ENCODE data around the gene JAG1.

JAG1 gene

DNA sequence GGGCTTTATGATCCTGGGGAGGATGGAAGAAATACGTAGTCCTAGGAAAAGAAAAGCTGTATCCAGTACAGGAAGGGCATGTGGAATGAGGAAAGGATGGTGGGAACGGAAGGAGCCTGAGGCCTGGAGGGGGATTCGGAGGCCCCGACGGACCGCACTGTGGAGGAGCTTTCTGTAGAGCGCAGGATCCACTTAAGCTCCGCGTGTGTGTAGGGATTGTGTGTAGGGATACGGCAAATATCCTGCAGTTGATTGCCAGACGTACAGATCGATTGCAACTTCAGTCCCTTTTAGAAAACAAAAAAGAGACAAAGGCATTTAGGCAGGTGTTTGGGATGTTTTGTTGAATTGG, 32.6 kb upstream of the JAG1 start:
- H3K9ac ChIP-seq (ENCODE audit: low read depth, low read length): no peak overlapping the region
- H3K36me3 ChIP-seq (ENCODE audit: insufficient read depth, low read length): no peaks in the 10 kb centered on the region
- H4K20me1 ChIP-seq (ENCODE audit: insufficient read depth, low read length): no peaks in the 10 kb centered on the region
- H3K27me3 ChIP-seq (ENCODE audit: insufficient read depth, low read length, poor library complexity): no peaks in the 10 kb centered on the region
- no peaks in the 10 kb centered on the region for H3K4me1 ChIP-seq (ENCODE audit: insufficient read depth, low read length)
- H3K4me3 ChIP-seq (ENCODE audit: low read depth in 1 of 2, low read length in 2 of 2): no peak overlapping the region
- no peak overlapping the region for H3K27ac ChIP-seq (ENCODE audit: low read length)
- no peak for ATAC-seq (ENCODE audit: insufficient read depth, low read depth)
- no peak overlapping the region for H2AFZ ChIP-seq (ENCODE audit: low read depth, low read length)
- H3K9me3 ChIP-seq (ENCODE audit: insufficient read depth, low read length, severe bottlenecking): no peaks in the 10 kb centered on the region
- no peak overlapping the region for H3K4me2 ChIP-seq (ENCODE audit: insufficient read depth, low read length)
- no peaks in the 10 kb centered on the region for H3K79me2 ChIP-seq (ENCODE audit: insufficient read depth, low read length)
- TF ChIP-seq EZH2 (IDR thresholded peaks at IDR 0.05; ENCODE audit: borderline replicate concordance, low read depth, low read length, severe bottlenecking): no peak
- TF ChIP-seq, protein P1, sequence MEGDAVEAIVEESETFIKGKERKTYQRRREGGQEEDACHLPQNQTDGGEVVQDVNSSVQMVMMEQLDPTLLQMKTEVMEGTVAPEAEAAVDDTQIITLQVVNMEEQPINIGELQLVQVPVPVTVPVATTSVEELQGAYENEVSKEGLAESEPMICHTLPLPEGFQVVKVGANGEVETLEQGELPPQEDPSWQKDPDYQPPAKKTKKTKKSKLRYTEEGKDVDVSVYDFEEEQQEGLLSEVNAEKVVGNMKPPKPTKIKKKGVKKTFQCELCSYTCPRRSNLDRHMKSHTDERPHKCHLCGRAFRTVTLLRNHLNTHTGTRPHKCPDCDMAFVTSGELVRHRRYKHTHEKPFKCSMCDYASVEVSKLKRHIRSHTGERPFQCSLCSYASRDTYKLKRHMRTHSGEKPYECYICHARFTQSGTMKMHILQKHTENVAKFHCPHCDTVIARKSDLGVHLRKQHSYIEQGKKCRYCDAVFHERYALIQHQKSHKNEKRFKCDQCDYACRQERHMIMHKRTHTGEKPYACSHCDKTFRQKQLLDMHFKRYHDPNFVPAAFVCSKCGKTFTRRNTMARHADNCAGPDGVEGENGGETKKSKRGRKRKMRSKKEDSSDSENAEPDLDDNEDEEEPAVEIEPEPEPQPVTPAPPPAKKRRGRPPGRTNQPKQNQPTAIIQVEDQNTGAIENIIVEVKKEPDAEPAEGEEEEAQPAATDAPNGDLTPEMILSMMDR (IDR thresholded peaks at IDR 0.05; ENCODE audit: borderline replicate concordance, extremely low read depth, low read length, poor library complexity, severe bottlenecking): no peak
- no peak for DNase-seq

GRCh38 chr20:10705801-10706459, 32.1 kb upstream of the JAG1 start:
- ATAC-seq (ENCODE audit: insufficient read depth, low read depth): no peak
- no peak overlapping the region for H3K4me2 ChIP-seq (ENCODE audit: insufficient read depth, low read length)

GRCh38 chr20:10701607-10702006, 27.8 kb upstream of the JAG1 start:
- H3K27me3 ChIP-seq (ENCODE audit: insufficient read depth, low read length, poor library complexity): no peaks in the 10 kb centered on the region

More at GRCh38 chr20:10705801-10706459, 32.1 kb upstream of the JAG1 start:
- Histone ChIP-seq H3K9ac (ENCODE audit: low read depth, low read length) (no peak overlapping the region), H3K9me3 (ENCODE audit: insufficient read depth, low read length, severe bottlenecking) (no peaks in the 10 kb centered on the region), H3K36me3 (ENCODE audit: insufficient read depth, low read length) (no peaks in the 10 kb centered on the region), H3K27ac (ENCODE audit: low read length) (no peak overlapping the region), H3K79me2 (ENCODE audit: insufficient read depth, low read length) (no peaks in the 10 kb centered on the region), H4K20me1 (ENCODE audit: insufficient read depth, low read length) (no peaks in the 10 kb centered on the region), H2AFZ (ENCODE audit: low read depth, low read length) (no peak overlapping the region), H3K27me3 (ENCODE audit: insufficient read depth, low read length, poor library complexity) (no peaks in the 10 kb centered on the region), H3K4me3 (ENCODE audit: low read depth in 1 of 2, low read length in 2 of 2) (no peak overlapping the region), H3K4me1 (ENCODE audit: insufficient read depth, low read length) (no peaks in the 10 kb centered on the region)
- no peak for TF ChIP-seq EZH2 (IDR thresholded peaks at IDR 0.05; ENCODE audit: borderline replicate concordance, low read depth, low read length, severe bottlenecking)
- TF ChIP-seq, protein P1 (IDR thresholded peaks at IDR 0.05; ENCODE audit: borderline replicate concordance, extremely low read depth, low read length, poor library complexity, severe bottlenecking): no peak
- no peak for DNase-seq

More at GRCh38 chr20:10701607-10702006, 27.8 kb upstream of the JAG1 start:
- Histone ChIP-seq H3K9me3 (ENCODE audit: insufficient read depth, low read length, severe bottlenecking) (no peaks in the 10 kb centered on the region), H4K20me1 (ENCODE audit: insufficient read depth, low read length) (no peaks in the 10 kb centered on the region), H3K36me3 (ENCODE audit: insufficient read depth, low read length) (no peaks in the 10 kb centered on the region), H2AFZ (ENCODE audit: low read depth, low read length) (no peak overlapping the region), H3K4me3 (ENCODE audit: low read depth in 1 of 2, low read length in 2 of 2) (no peak overlapping the region), H3K9ac (ENCODE audit: low read depth, low read length) (no peak overlapping the region), H3K79me2 (ENCODE audit: insufficient read depth, low read length) (no peaks in the 10 kb centered on the region), H3K4me2 (ENCODE audit: insufficient read depth, low read length) (no peak overlapping the region), H3K27ac (ENCODE audit: low read length) (no peak overlapping the region), H3K4me1 (ENCODE audit: insufficient read depth, low read length) (no peaks in the 10 kb centered on the region)
- TF ChIP-seq, protein P1 (IDR thresholded peaks at IDR 0.05; ENCODE audit: borderline replicate concordance, extremely low read depth, low read length, poor library complexity, severe bottlenecking): no peak
- TF ChIP-seq EZH2 (IDR thresholded peaks at IDR 0.05; ENCODE audit: borderline replicate concordance, low read depth, low read length, severe bottlenecking): no peak
- DNase-seq: no peak
- no peak for ATAC-seq (ENCODE audit: insufficient read depth, low read depth)
